GM12872 (cell line): Measurements from ENCODE around the gene RNF17.

Source experiments
- TF ChIP-seq, protein P1 (sequence below): IDR thresholded peaks from 3 replicates; pipeline ENCODE4 v1.5.1; 2011; ENCODE audit warnings: low read depth, mild to moderate bottlenecking, low read length, moderate library complexity; ENCODE audit not compliant: insufficient read depth

RNF17 gene

DNA sequence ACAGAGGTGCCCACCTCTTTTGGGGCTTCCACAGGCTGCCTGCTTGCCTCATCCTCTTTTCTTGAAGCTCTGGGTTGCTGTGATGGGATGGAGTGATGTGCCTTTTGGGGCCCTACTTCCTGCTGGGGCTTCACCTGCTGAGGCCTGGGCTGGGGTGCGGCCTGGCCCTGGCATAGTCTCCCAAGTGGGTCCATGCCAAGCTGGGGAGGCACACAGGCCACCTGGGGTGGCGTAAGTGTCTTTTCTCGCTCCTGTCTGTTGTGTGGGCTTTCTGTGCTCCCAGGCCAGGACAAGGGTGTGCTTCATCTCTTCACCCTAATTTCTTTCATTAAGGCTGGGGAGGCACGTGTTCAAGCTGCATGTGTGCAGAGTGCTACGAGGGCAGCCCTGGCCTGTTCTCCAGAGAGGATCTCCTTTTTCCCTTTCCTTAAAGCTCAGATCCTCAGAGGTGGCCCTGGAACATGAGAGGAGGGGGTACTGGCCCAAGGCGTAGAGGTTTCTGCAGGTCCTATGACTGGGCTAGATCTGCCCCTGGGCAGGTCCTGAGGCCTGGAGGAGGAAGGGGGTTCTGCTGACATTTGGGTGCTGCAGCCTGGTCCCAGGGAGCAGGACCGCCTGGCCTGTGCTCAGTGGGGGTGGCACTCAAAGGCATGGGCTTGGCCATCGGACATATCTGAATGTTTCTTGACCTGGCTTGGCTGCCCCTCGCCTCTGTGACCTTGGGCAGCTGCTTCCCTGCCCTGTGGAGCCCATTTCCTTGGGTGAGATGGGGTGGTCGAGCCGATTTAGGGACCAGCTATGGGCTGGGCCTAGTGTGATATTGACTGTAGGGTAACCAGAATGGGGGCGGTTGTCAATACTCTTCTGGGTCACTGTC lies 23.7 kb upstream of the RNF17 start:
- TF ChIP-seq, protein P1, sequence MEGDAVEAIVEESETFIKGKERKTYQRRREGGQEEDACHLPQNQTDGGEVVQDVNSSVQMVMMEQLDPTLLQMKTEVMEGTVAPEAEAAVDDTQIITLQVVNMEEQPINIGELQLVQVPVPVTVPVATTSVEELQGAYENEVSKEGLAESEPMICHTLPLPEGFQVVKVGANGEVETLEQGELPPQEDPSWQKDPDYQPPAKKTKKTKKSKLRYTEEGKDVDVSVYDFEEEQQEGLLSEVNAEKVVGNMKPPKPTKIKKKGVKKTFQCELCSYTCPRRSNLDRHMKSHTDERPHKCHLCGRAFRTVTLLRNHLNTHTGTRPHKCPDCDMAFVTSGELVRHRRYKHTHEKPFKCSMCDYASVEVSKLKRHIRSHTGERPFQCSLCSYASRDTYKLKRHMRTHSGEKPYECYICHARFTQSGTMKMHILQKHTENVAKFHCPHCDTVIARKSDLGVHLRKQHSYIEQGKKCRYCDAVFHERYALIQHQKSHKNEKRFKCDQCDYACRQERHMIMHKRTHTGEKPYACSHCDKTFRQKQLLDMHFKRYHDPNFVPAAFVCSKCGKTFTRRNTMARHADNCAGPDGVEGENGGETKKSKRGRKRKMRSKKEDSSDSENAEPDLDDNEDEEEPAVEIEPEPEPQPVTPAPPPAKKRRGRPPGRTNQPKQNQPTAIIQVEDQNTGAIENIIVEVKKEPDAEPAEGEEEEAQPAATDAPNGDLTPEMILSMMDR = no peak

DNA sequence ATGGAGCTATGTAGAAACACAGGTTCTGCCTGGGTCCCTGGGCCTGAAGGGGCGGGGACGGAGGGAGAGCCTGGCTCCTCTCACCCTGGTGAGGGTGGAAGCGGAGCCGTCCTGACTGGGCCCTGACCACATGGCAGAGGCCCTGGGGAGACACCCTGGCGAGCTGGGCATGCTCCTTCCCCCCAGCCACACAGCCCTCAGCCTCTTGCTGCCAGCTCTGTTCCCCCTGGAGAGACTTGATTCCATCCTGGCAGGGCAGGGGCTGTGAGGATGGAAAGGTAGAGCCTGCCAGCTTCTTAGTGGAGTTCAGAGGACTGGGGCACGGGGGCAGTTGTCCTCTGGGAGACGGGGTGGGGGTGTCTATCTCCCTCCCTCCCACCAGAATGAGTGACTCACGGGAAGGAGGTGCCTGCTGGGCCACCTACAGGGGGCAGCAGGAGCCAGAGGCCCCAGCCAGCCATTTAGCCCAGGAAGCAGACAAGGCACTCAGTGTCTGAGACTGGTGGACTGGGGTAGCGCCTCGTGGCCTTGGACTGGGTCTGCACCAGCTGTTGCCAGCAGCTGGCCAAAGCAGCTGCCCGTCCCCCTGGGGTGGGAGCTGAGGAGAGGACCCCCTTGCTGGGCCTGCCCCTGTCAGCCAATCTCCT lies 22.8 kb upstream of the RNF17 start:
- TF ChIP-seq, protein P1 = peak; percentile 67

DNA sequence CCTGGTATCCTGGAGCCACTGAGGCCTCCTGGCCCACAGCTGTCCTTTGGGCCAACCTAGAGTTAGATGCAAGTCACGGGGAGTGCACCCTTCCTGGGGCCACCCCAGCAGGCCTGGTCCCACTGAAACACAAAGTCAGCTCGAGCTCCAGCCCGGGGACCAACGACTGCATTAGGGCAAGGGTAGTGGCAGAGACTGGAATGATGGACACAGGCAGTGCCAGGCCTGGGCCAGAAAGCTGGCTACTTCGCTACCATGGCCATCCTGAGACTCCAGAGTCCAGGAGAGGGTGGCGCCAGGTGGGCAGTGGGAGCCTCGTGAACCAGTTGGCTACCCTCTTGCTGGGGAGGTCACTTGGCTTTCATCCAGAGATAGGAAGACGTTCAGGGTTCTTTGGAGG lies 22.2 kb upstream of the RNF17 start:
- TF ChIP-seq, protein P1 = no peak

DNA sequence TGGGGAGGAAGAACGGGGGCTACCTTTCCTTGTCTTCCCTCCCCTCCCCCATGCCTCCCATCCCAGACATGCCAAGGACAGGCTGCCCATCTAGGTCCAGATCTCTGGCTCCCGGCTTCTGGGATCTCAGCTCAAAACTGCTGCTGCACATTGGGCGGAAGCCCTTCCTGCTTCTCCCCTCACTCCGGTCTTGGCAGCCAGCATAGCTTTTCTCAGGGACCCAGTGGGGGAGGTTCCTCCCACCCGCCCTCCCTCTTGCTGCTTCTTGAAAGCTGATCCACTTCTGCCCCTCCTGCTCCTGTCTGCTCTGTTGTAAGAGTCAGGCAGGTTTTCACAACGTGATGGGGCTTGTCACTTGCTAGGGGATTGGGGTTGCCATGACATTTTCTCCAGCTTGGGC lies 21.7 kb upstream of the RNF17 start:
- TF ChIP-seq, protein P1 = no peak

DNA sequence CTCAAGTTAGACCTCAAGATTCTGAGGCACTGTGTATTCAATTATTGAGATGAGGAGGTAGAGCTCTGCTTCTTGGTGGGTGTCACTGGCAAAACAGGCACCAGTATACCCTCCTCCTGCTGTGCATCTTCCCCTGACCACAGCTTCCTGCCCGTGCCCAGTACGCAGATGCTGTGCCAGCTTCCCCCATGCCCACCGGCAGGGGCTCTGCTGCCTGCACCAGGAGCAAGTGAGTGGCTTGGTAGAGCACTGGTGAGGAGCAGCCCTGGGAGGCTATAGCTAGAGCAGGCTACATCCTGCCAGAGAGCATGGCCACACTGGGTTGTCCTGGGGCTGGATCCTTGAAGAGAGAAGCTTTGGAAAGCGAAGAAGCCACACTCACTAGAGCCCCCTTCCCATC lies 21.0 kb upstream of the RNF17 start:
- TF ChIP-seq, protein P1 = no peak

DNA sequence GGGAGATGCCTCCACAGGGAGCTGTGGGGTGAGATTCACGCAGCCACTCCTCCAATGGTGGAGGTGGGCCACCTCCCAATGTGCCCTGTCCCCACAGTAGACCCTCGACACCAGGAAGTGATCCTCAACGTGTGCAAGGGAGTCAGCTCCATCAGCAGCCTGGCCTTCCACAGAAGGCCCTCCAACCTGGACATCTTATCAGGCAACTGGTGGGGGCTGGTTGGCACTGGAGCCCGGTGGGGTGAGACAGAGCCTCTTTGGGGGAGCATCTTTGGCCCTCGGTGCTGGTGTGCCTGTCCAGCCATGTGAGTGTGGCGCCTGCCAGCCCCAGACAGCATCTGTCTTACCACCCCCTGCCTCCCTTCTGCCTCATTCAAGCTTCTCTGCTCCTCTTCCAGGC lies 19.7 kb upstream of the RNF17 start:
- TF ChIP-seq, protein P1 = no peak

DNA sequence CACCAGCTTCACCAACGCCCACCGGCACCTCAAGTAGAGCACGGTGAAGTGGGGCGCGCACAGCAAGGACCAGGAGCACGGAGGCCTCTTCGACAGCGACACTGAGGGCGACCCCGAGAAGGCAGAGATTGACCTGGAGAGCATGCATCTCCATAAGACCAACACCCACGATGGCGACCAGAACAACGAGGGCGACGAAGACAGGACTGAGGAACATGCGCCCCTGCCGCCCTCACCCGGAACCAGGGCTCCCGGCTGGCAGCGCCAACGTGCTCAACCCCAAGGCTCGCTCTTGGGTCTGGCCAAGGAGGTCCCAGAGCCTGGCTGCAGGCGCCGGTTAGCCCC lies 18.5 kb upstream of the RNF17 start:
- TF ChIP-seq, protein P1 = no peak
